Measurements from ENCODE around the gene TXK. TPM values are rescaled to one million over a fixed set of nuclear protein-coding genes. Genes with fewer than 3 reads are reported as not detected.

Gene TXK
- total RNA-seq, 1 donor from 2014 or later: 0.36 TPM

DNA sequence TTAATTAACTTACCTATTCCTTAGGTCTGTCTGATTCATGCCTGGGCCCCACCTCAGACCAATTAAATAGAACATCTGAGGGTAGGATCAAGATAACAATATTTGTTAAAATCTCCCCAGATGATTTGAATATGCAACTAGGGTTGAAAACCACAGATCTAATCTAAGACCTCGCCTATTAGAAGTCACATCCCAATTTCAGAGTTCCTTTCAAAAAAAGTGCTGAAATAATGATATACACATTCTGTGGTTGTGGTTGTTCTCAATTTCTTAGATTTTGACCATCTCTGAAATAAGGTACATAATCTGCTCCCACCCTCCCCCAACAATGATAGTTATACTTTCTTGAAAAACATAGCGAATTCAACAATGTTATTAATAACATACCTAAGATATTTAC is 89.8 kb downstream of the TXK start:
- Mint-ChIP-seq H3K4me1 (ENCODE audit: unreplicated experiment) (peaks cover 9% of the 10 kb centered on the region), H3K9me3 (ENCODE audit: unreplicated experiment) (no peaks in the 10 kb centered on the region), H3K4me3 (ENCODE audit: unreplicated experiment) (no peak overlapping the region), H3K36me3 (ENCODE audit: low read depth, unreplicated experiment) (no peaks in the 10 kb centered on the region), H3K27me3 (ENCODE audit: unreplicated experiment) (peaks cover 2% of the 10 kb centered on the region), H3K27ac (ENCODE audit: unreplicated experiment) (no peak overlapping the region)
- no peak for DNase-seq (ENCODE audit: low spot score)
- TF ChIP-seq CTCF (IDR thresholded peaks at IDR 0.05; ENCODE audit: unreplicated experiment): no peak

GRCh38 chr4:48043504-48043903 is 90.5 kb downstream of the TXK start:
- no peak for DNase-seq (ENCODE audit: low spot score)
- Mint-ChIP-seq H3K27me3 (ENCODE audit: unreplicated experiment) (peaks cover 2% of the 10 kb centered on the region), H3K9me3 (ENCODE audit: unreplicated experiment) (no peaks in the 10 kb centered on the region), H3K36me3 (ENCODE audit: low read depth, unreplicated experiment) (no peaks in the 10 kb centered on the region), H3K4me3 (ENCODE audit: unreplicated experiment) (no peak overlapping the region), H3K4me1 (ENCODE audit: unreplicated experiment) (peaks cover 9% of the 10 kb centered on the region), H3K27ac (ENCODE audit: unreplicated experiment) (no peak overlapping the region)
- no peak for TF ChIP-seq CTCF (IDR thresholded peaks at IDR 0.05; ENCODE audit: unreplicated experiment)

GRCh38 chr4:48042979-48043461 is 91.0 kb downstream of the TXK start:
- H3K4me1 Mint-ChIP-seq (ENCODE audit: unreplicated experiment): peaks cover 9% of the 10 kb centered on the region
- DNase-seq (ENCODE audit: low spot score): no peak
- no peaks in the 10 kb centered on the region for H3K9me3 Mint-ChIP-seq (ENCODE audit: unreplicated experiment)
- TF ChIP-seq CTCF (IDR thresholded peaks at IDR 0.05; ENCODE audit: unreplicated experiment): no peak
- H3K27me3 Mint-ChIP-seq (ENCODE audit: unreplicated experiment): peaks cover 2% of the 10 kb centered on the region
- no peaks in the 10 kb centered on the region for H3K36me3 Mint-ChIP-seq (ENCODE audit: low read depth, unreplicated experiment)
- H3K4me3 Mint-ChIP-seq (ENCODE audit: unreplicated experiment): no peak overlapping the region
- H3K27ac Mint-ChIP-seq (ENCODE audit: unreplicated experiment): no peak overlapping the region

DNA sequence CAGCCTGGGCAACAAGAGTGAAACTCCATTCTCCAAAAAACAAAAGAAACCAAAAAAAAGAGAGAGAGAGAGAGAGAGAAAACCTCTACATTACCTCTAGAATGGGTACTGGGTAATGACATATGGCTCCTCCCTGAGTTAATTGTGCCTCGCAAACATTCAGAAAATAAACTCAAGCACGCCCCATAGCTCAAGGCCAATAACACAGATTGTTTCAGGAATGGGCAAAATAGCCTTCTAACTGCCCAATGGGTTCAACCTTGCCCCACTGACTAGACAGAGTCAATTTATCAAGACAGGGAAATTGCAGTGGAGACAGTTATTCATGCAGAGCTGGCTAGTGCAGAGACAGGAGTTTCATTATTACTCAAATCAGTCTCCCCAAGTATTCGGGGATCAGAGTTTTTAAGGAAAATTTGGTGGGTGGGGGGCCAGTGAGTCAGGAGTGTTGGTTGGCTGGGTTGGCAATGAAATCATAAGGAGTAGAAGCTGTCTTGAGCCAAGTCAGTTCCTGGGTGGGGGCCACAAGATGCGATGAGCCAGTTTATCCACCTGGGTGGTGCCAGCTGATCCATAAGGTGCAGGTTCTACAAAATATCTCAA is 92.4 kb downstream of the TXK start:
- H3K27ac Mint-ChIP-seq (ENCODE audit: unreplicated experiment): no peak overlapping the region
- DNase-seq (ENCODE audit: low spot score): no peak
- H3K4me3 Mint-ChIP-seq (ENCODE audit: unreplicated experiment): no peak overlapping the region
- H3K9me3 Mint-ChIP-seq (ENCODE audit: unreplicated experiment): no peaks in the 10 kb centered on the region
- TF ChIP-seq CTCF (IDR thresholded peaks at IDR 0.05; ENCODE audit: unreplicated experiment): no peak
- H3K4me1 Mint-ChIP-seq (ENCODE audit: unreplicated experiment): peaks cover under 1% of the 10 kb centered on the region
- H3K27me3 Mint-ChIP-seq (ENCODE audit: unreplicated experiment): no peaks in the 10 kb centered on the region
- H3K36me3 Mint-ChIP-seq (ENCODE audit: low read depth, unreplicated experiment): no peaks in the 10 kb centered on the region

- Mint-ChIP-seq H3K36me3 (ENCODE audit: low read depth, unreplicated experiment) (no peaks in the 10 kb centered on the region), H3K4me3 (ENCODE audit: unreplicated experiment) (no peak overlapping the region), H3K4me1 (ENCODE audit: unreplicated experiment) (no peaks in the 10 kb centered on the region), H3K9me3 (ENCODE audit: unreplicated experiment) (no peaks in the 10 kb centered on the region), H3K27ac (ENCODE audit: unreplicated experiment) (no peak overlapping the region), H3K27me3 (ENCODE audit: unreplicated experiment) (no peaks in the 10 kb centered on the region)
- no peak for DNase-seq (ENCODE audit: low spot score)
- TF ChIP-seq CTCF (IDR thresholded peaks at IDR 0.05; ENCODE audit: unreplicated experiment): no peak
Measured at GRCh38 chr4:48039561-48039960, 94.5 kb downstream of the TXK start.
